Measurements from ENCODE around the gene RAB15.
"Not testable (repeated sequence)": the region's sequence is repeated elsewhere in the genome, so short reads cannot be mapped to it uniquely, and the experiment has no call there.

Gene RAB15

GRCh38 chr14:64937171-64937820 is 34.8 kb downstream of the RAB15 start:
- DNase-seq (ENCODE audit: low spot score) = no peak

- no peak for DNase-seq (ENCODE audit: low spot score)
Observed at GRCh38 chr14:64935508-64935907, 36.6 kb downstream of the RAB15 start.

- no peak for DNase-seq (ENCODE audit: low spot score)
Observed at GRCh38 chr14:64934338-64934929, 37.7 kb downstream of the RAB15 start.

DNA sequence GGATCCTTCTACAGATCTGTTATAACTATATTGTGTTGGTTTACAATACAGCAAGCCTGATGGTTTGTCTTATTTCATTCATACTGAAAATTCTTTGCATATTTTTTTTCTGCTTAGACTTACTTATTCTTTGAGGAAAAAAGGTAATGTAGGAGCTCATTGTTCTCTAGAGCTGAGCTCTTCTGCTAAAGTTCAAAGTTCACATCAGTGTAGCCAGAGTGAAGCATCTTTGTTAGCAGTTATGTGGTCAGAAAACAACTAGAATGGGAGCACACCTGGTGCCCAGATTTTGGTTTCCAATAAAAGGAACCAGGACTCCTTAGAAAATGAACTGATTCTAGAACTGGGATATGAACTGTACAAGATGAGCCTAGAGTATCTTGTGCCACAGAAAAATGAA is 39.9 kb downstream of the RAB15 start:
- DNase-seq (ENCODE audit: low spot score) = no peak

DNA sequence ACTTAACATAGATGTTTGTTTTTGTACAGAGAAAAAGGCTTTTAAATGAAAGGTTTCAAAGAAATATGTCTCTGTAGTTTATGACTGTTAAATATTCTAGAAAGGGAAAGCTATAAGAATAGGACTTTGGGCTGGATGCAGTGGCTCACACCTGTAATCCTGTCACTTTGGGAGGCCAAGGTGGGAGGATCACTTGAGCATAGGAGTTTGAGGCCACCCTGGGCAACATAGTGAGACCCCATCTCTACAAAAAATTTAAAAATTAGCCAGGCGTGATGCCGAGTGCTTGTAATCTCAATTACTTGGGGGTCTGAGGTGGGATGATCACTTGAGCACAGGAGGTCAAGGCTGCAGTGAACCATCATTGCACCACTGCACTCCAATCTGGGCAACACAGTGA is 41.0 kb downstream of the RAB15 start:
- no peak for DNase-seq (ENCODE audit: low spot score)

DNA sequence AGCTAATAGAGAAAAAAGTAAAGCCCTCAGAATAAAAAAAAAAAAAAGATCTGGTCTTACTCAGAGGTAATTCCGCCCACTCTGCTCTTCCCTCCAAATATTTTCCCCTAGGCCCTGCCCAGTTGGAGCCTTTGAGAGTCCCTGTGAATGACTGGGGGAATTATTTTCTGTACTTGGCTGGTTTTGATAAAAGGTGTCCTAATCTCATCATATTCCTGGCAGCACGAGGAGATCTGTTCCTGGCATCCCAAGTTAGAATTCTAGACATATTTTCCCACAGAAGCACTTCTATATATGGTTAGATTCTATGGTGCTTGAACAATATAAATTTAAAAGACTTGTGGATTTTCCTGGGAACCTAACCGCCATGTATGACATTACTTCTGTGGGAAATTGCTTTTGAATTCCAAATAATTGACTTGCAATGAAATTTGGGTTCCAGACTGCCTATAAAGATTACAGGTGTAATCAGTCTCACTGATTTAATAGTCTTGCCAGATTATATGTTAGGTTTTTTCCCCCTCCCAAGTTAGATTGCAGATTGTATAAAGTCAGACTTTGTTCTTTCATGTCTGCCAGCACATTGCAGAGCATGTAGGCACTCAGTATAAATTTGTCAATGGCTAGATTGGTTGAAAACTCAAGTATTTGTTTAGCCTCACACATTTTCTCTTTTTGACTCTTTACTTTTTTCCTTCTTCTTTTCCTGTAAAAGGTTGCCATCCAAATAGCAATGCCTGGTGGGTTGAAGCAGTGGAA is 41.9 kb downstream of the RAB15 start:
- no peak for DNase-seq (ENCODE audit: low spot score)

- DNase-seq (ENCODE audit: low spot score) = no peak
Observed at GRCh38 chr14:64929014-64929359, 43.1 kb downstream of the RAB15 start.

- DNase-seq (ENCODE audit: low spot score) = no peak
Observed at GRCh38 chr14:64928239-64929013, 43.7 kb downstream of the RAB15 start.

- no peak for DNase-seq (ENCODE audit: low spot score)
Observed at GRCh38 chr14:64927031-64927430, 45.1 kb downstream of the RAB15 start.

DNA sequence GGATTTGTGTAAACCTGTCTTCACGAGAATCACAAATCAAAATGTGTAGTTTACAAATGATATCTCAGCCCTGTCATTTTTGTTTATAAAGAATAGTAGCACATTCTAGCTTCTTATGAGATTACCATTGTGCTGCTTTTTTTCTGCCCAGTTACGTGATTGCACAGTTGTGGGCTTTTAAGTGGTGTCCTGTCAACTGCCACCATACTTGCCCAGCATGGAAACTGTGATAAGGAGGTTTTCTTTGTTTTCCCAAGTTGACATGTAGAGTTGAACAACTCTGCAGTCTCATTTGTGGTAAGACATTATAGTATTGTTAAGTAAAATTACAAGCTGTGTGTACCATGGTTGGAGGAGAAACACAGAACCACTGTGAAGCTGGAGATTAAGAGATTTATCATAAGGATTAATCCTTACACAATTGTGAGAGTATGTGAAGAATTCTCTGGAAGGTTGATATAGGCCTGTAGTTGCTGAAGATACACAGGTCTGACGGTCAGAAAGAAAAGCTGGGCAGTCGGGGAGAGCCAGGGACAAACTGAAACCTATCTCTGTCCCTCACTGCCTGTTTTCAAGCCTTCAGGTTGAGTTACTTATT is 45.6 kb downstream of the RAB15 start:
- no peak for DNase-seq (ENCODE audit: low spot score)

DNA sequence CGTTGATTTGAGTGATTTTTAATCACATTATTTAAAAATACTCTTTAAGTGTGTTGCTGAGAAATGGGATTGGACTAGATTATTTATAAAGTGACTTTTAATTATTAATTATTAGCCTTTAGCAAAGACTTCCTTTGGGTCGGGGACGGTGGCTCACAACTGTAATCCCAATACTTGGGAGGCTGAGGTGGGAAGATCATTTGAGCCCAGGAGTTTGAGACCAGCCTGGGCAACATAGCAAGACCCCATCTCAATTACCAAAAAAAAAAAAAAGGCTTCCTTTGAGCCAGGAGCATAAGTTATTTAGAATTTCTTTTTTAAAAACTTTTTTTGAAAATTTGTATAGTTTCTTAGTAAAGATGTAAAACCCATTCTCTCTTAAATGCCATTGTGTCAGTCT is 49.1 kb downstream of the RAB15 start:
- DNase-seq (ENCODE audit: low spot score) = no peak

DNA sequence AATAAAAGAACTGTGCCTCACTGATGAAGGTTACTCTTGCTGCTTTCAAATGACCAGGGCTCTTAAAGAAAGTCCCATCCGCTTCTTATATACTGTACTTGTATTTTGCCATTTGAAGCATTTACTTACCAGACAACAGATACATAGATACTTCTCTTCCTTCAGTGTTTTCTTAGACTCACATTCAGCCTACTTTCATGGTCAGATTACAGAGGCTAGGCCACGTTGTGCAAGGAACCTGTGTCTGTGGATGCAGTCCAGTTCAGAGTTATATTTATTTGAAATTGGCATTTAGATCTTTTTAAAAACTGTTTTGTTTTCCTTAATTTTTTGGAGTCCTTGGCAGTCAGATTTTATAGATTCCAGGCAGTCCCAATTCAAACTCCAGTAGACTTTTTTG is 51.7 kb downstream of the RAB15 start:
- DNase-seq (ENCODE audit: low spot score) = no peak

DNA sequence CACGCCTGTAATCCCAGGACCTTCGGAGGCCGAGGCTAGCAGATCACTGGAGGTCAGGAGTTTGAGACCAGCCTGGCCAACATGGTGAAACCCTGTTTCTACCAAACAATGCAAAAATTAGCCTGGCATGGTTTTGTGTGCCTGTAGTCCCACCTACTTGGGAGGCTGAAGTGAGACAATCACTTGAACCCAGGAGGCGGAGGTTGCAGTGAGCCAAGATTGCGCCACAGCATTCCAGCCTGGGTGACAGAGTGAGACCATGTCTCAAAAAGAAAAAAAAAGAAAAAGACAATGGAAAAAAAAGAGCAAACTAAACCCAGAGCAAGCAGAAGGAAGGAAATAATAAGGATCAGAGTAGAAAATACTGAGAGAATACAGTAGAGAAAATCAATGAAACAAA is 52.5 kb downstream of the RAB15 start:
- DNase-seq (ENCODE audit: low spot score) = no peak

DNA sequence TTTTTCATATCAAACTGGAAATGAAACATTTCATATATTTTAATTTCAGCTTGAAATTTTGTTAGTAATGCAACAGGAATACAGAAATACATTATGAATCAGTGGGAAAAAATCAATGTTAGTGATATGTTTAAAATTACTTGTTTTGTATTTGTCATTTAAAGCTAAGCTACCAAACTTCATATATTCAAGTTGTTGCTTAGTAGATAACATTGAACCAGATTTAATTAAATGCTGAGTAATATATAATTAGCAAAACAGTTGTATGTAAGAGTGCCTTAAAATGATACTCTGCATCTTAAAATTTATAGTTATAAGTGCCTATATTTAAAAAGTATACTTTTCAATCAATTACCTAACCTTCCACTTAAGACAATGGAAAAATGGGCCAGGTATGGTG is 52.9 kb downstream of the RAB15 start:
- no peak for DNase-seq (ENCODE audit: low spot score)

- peak; percentile 29 for DNase-seq (ENCODE audit: low spot score)
Observed at GRCh38 chr14:64918216-64918615, 53.9 kb downstream of the RAB15 start.

- no peak for DNase-seq (ENCODE audit: low spot score)
Observed at GRCh38 chr14:64915797-64916196, 56.3 kb downstream of the RAB15 start.

DNA sequence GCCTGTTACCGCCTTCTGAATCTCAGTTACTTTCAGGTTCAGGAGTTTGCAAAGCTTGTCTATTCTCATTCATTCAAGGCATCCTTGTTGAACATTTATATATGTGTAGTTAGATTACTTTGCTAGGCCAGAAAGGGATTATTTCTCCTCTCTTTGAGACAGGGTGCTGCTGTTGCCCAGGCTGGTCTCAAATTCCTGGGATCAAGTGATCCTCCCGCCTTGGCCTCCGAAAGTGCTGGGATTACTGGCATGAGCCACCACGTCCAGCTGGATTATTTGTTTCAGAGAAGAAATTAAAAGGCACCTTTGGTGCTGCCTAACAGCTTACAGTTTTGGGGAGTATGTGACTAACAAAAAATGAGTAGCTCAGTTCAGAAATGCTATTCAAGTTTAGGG is 57.1 kb downstream of the RAB15 start:
- no peak for DNase-seq (ENCODE audit: low spot score)

DNA sequence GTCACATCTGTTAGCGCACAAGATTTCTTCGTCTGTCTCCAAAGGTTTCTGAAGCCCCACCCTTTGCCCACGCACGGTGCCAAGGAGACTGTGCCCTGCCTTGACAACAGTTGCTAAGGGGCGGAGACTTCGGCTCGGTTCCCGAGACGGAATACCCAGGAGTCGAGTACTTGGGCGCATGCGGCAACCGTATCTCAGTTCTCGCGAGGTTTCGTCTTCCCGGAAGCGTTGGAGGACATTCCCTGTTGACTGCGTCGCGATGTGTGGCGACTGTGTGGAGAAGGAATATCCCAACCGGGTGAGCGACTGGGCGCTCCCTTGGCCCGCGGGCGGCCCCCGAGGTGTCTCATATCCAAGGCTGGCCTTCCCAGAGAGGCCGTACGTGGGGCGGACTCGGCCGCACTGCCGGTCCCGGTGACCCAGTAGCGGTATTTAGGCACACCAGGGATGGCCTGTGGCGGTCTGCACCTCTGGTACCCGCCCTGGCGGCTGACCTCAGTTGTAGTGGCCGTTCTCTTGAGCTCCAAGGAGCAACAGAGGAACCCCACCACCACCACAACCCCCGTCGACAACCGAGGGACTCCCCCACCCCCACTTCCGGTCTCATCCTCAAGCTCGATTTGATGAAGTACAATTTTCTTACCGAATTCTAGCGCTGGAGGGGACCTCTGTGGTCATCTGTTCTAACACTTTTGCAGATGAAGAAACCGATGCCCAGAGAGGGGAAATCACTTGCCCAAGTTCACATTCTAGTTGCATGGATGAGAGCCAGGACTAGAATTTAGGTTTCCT is 57.7 kb downstream of the RAB15 start, which contains the start of gene CHURC1:
Gene CHURC1 (plus strand): TSS at position 219 of the 792 bp plus-strand sequence. CDS start 41 bp downstream, at position 260.
- DNase-seq (ENCODE audit: low spot score) = peak; percentile 97

GRCh38 chr14:64913477-64913876 is 58.7 kb downstream of the RAB15 start:
- DNase-seq (ENCODE audit: low spot score) = not testable (repeated sequence)

- DNase-seq (ENCODE audit: low spot score) = no peak
Observed at GRCh38 chr14:64912261-64912660, 59.9 kb downstream of the RAB15 start.

DNA sequence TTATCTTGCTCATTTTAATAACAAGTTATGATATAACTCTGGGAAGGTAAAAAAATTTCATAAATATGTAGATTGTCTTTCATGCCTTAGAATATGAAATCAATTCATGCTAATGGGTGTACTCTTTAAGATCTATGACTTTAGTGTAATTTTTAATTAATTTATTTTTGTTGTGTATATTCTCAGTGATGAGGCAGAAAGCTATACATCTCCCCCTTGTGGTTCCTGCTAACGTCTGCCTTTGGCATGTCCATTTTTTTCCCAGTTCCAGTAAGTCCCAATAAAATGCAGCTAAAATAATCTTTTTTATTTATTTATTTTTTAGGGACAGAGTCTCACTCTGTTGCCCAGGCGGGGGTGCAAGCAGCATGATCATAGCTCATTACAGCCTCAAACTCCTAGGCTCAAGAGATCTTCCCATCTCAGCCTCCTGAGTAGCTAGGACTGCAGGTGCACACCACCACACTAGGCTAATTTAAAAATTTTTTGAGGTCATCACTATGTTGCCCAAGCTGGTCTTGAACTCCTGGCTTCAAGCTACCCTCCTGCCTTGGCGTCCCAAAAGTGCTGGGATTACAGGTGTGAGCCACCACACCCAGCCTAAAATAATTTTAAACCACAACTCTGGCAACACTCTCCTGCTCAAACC is 61.2 kb downstream of the RAB15 start:
- DNase-seq (ENCODE audit: low spot score) = peak; percentile 27

All from AG20443 (cell line).